HepG2 (cell line): Measurements from ENCODE around the gene CEP20. TPM values are rescaled to one million over a fixed set of nuclear protein-coding genes. Genes with fewer than 3 reads are reported as not detected.

Source experiments
- AGO2 ChIP-seq: fragments of 200-400 bp; formaldehyde crosslinking; optimal IDR thresholded peaks from 2 replicates; pipeline ENCODE3; 2017; ENCODE audit warnings: mild to moderate bottlenecking, low read depth, low read length, moderate library complexity
- ARID5B ChIP-seq: IDR thresholded peaks from 2 replicates; pipeline ENCODE4 v1.4.0; 2020; ENCODE audit warnings: mild to moderate bottlenecking, missing genetic modification reagents
- CAMTA2 ChIP-seq: sonication (generic); formaldehyde crosslinking; IDR thresholded peaks from 2 replicates; pipeline ENCODE4 v1.4.0; 2020; ENCODE audit warnings: mild to moderate bottlenecking, missing genetic modification reagents, borderline replicate concordance
- CC2D1A ChIP-seq: sonication (generic); formaldehyde crosslinking; IDR thresholded peaks from 2 replicates; pipeline ENCODE4 v1.8.1; 2023; ENCODE audit warnings: mild to moderate bottlenecking, missing genetic modification reagents
- HNRNPK ChIP-seq: fragments of 200-400 bp; formaldehyde crosslinking; IDR thresholded peaks from 2 replicates; pipeline ENCODE4 v1.6.1; 2018; ENCODE audit warnings: low read length, low read depth, moderate library complexity, mild to moderate bottlenecking; ENCODE audit not compliant: poor library complexity, severe bottlenecking
- MAF1 ChIP-seq: sonication (generic); formaldehyde crosslinking; IDR thresholded peaks from 2 replicates; pipeline ENCODE4 v1.5.0; 2020; ENCODE audit warnings: missing genetic modification reagents, borderline replicate concordance
- MLXIP ChIP-seq: sonication (generic); formaldehyde crosslinking; IDR thresholded peaks from 2 replicates; pipeline ENCODE4 v1.9.0; 2021; ENCODE audit warnings: missing genetic modification reagents, borderline replicate concordance
- NFYC ChIP-seq: IDR thresholded peaks from 2 replicates; pipeline ENCODE4 v1.6.1; 2016; ENCODE audit warnings: missing genetic modification reagents, missing compliant biosample characterization
- NR2F6 ChIP-seq, 2 experiments: IDR thresholded peaks; 2 replicates each; pipeline ENCODE4 v1.6.1; 2016; ENCODE audit warnings: antibody characterized with exemption in 1 of 2, mild to moderate bottlenecking in 1 of 2
- POLR2AphosphoS2 ChIP-seq: IDR thresholded peaks from 2 replicates; pipeline ENCODE4 v1.6.1; 2011; ENCODE audit warnings: low read depth, low read length, improper control_type of control experiment
- RFXANK ChIP-seq: IDR thresholded peaks from 2 replicates; pipeline ENCODE4 v1.6.1; 2016
- SAP130 ChIP-seq: IDR thresholded peaks from 2 replicates; pipeline ENCODE4 v1.6.1; 2016; ENCODE audit warnings: low read depth
- SOX5 ChIP-seq: IDR thresholded peaks from 2 replicates; pipeline ENCODE4 v1.6.1; 2016; ENCODE audit warnings: borderline replicate concordance
- STAG1 ChIP-seq: sonication (generic); formaldehyde crosslinking; IDR thresholded peaks from 2 replicates; pipeline ENCODE4 v1.4.0; 2020; ENCODE audit warnings: missing genetic modification reagents
- YEATS2 ChIP-seq: sonication (generic); formaldehyde crosslinking; IDR thresholded peaks from 2 replicates; pipeline ENCODE4 v1.4.0; 2020; ENCODE audit warnings: missing genetic modification reagents, borderline replicate concordance
- YEATS4 ChIP-seq: sonication (generic); formaldehyde crosslinking; IDR thresholded peaks from 2 replicates; pipeline ENCODE4 v1.4.0; 2020; ENCODE audit warnings: missing genetic modification reagents, borderline replicate concordance
- YY1 ChIP-seq: IDR thresholded peaks from 2 replicates; pipeline ENCODE4 v1.6.1; 2011; ENCODE audit warnings: low read length, low read depth, moderate library complexity, mild to moderate bottlenecking; ENCODE audit not compliant: insufficient read depth, insufficient replicate concordance
- ZBED4 ChIP-seq: sonication (generic); formaldehyde crosslinking; IDR thresholded peaks from 2 replicates; pipeline ENCODE4 v1.4.0; 2020; ENCODE audit warnings: missing genetic modification reagents, borderline replicate concordance
- ZMYM4 ChIP-seq: sonication (generic); formaldehyde crosslinking; IDR thresholded peaks from 2 replicates; pipeline ENCODE4 v1.8.1; 2023; ENCODE audit warnings: mild to moderate bottlenecking, missing genetic modification reagents
- ZNF367 ChIP-seq: sonication (generic); formaldehyde crosslinking; IDR thresholded peaks from 2 replicates; pipeline ENCODE4 v1.4.0; 2020; ENCODE audit warnings: missing genetic modification reagents, borderline replicate concordance
- ZNF644 ChIP-seq: IDR thresholded peaks from 2 replicates; pipeline ENCODE4 v1.6.1; 2016; ENCODE audit warnings: low read depth
- polyA plus RNA-seq, 8 experiments: library from polyadenylated mRNA; depleted of rRNA in 3 of 8; stranded (reverse) in 7 of 8; unstranded in 1 of 8; fragments of >200 nt; fragmentation: Illumina TruSeq in 4 of 8; extraction: Trizol in 4 of 8; gene quantifications; 2 replicates each; pipeline versions ENCODE4 v1.2.1 to v1.2.3, GENCODE V29; 2011 to 2016; ENCODE audit warnings: low read depth in 4 of 8, missing spikeins in 1 of 8, mixed read lengths in 1 of 8; ENCODE audit not compliant: insufficient read depth in 1 of 8
- total RNA-seq, 5 experiments: library from RNA; depleted of rRNA; stranded (reverse); fragments of >200 nt; fragmentation: Illumina TruSeq; extraction: Trizol; gene quantifications; 2 replicates each; pipeline ENCODE4 v1.2.3, GENCODE V29; 2016; ENCODE audit warnings: low read depth in 1 of 5

CEP20 gene
- total and polyA plus RNA-seq, 2 of the 13 experiments (the other 11 are each of a cell fraction or from before 2014, with no cell fraction given) = 53.0 to 54.1 TPM

- TF ChIP-seq AGO2 = no peak
- TF ChIP-seq ARID5B = no peak
- peak; percentile 78 for TF ChIP-seq ZMYM4 (CRISPR knock-in tag)
- no peak for TF ChIP-seq HNRNPK
- TF ChIP-seq YEATS2 (CRISPR knock-in tag) = no peak
- no peak for TF ChIP-seq STAG1
- no peak for TF ChIP-seq MLXIP
- 0 out of 2 replicates have a peak, but pooled peaks have one; percentile 1 for TF ChIP-seq ZNF644 (CRISPR knock-in tag)
- TF ChIP-seq ZBED4 (CRISPR knock-in tag) = no peak
- no peak for TF ChIP-seq NR2F6 (IDR thresholded peaks at IDR 0.05)
- TF ChIP-seq NR2F6 (CRISPR knock-in tag; IDR thresholded peaks at IDR 0.05) = no peak
- no peak for TF ChIP-seq CC2D1A
- TF ChIP-seq CAMTA2 (CRISPR knock-in tag) = peak; percentile 47; the same call in 1 of the 2 replicates
- no peak for TF ChIP-seq POLR2AphosphoS2
- no peak for TF ChIP-seq YY1
- peak; percentile 96 for TF ChIP-seq NFYC
- peak; percentile 99 for TF ChIP-seq RFXANK (CRISPR knock-in tag)
- no peak for TF ChIP-seq YEATS4
- no peak for TF ChIP-seq SOX5 (CRISPR knock-in tag)
- TF ChIP-seq ZNF367 (CRISPR knock-in tag) = no peak
- peak; percentile 25; the same call in 1 of the 2 replicates for TF ChIP-seq SAP130 (CRISPR knock-in tag)
- TF ChIP-seq MAF1 (CRISPR knock-in tag) = no peak
Observed at GRCh38 chr16:15907863-15908478, 19.6 kb upstream of the CEP20 start (continued).
